IMR-90 (cell line): Measurements from ENCODE around the gene SELENOT. TPM values are rescaled to one million over a fixed set of nuclear protein-coding genes. Genes with fewer than 3 reads are reported as not detected.

Experiments
- ATAC-seq: fragments of 200-7000 bp; cut with Tn5 transposase; 2 replicates; pipeline ENCODE4 v1.9.1; 2020; ENCODE audit warnings: low read depth, mild to moderate bottlenecking, moderate library complexity
- BruUV-seq: library from RNA; stranded (reverse); fragments of 400-500 nt; replicated peaks from 2 replicates; lab custom pipeline; 2021; lab: Mats Ljungman, UMichigan
- CTCF ChIA-PET: fragments of 300-600 bp; formaldehyde crosslinking; extraction: SDS; loops from one replicate; lab custom pipeline; 2021; ENCODE audit warnings: antibody characterized with exemption; lab: Yijun Ruan, JAX
- POLR2A ChIA-PET: fragments of 300-600 bp; sonication (Branson Sonifier 250); formaldehyde crosslinking; loops from one replicate; lab custom pipeline; 2022; ENCODE audit warnings: antibody characterized with exemption; ENCODE audit not compliant: unreplicated experiment; lab: Charles Lee
- DNase-seq: peaks from one replicate; pipeline ENCODE4 v3.0.0; 2013
- H2AFZ ChIP-seq: replicated peaks from 2 replicates; pipeline ENCODE3; 2013; ENCODE audit warnings: low read length, mild to moderate bottlenecking; ENCODE audit not compliant: poor library complexity
- H2AK5ac ChIP-seq: 2 replicates; pipeline ENCODE4 v1.6.1; 2013; ENCODE audit warnings: low read depth, low read length, inconsistent platforms
- H2AK9ac ChIP-seq: replicated peaks from 2 replicates; pipeline ENCODE3; 2013; ENCODE audit warnings: mild to moderate bottlenecking, low read depth, low read length, moderate library complexity; ENCODE audit not compliant: poor library complexity
- H2BK120ac ChIP-seq: 2 replicates; pipeline ENCODE4 v1.6.1; 2013; ENCODE audit warnings: low read depth, low read length, inconsistent platforms
- H2BK15ac ChIP-seq: 3 replicates; pipeline ENCODE4 v1.6.1; 2013; ENCODE audit warnings: low read depth, low read length, inconsistent platforms
- H2BK20ac ChIP-seq: 2 replicates; pipeline ENCODE4 v1.6.1; 2013; ENCODE audit warnings: low read depth, mild to moderate bottlenecking, inconsistent platforms, low read length, moderate library complexity
- H2BK5ac ChIP-seq: 2 replicates; pipeline ENCODE4 v1.6.1; 2013; ENCODE audit warnings: mild to moderate bottlenecking, low read depth, low read length, inconsistent platforms; ENCODE audit not compliant: poor library complexity, severe bottlenecking
- H3K14ac ChIP-seq: replicated peaks from 2 replicates; pipeline ENCODE4 v1.6.1; 2013; ENCODE audit warnings: low read depth, low read length, inconsistent platforms
- H3K18ac ChIP-seq: 2 replicates; pipeline ENCODE4 v1.6.1; 2013; ENCODE audit warnings: low read depth, low read length, control low read depth
- H3K23ac ChIP-seq: 2 replicates; pipeline ENCODE4 v1.6.1; 2013; ENCODE audit warnings: low read depth, low read length, inconsistent platforms
- H3K27ac ChIP-seq: 2 replicates; pipeline ENCODE4 v1.5.1; 2013; ENCODE audit warnings: mild to moderate bottlenecking, control low read depth, low read length; ENCODE audit not compliant: insufficient read depth
- H3K27me3 ChIP-seq: 2 replicates; pipeline ENCODE4 v1.6.1; 2013; ENCODE audit warnings: low read length; ENCODE audit not compliant: control insufficient read depth, insufficient read depth
- H3K36me3 ChIP-seq: 2 replicates; pipeline ENCODE4 v1.6.1; 2013; ENCODE audit warnings: low read length, mixed read lengths; ENCODE audit not compliant: control insufficient read depth, insufficient read depth
- H3K4ac ChIP-seq: 2 replicates; pipeline ENCODE4 v1.6.1; 2013; ENCODE audit warnings: low read depth, low read length, inconsistent platforms
- H3K4me1 ChIP-seq: 2 replicates; pipeline ENCODE4 v1.6.1; 2013; ENCODE audit warnings: low read length, mixed read lengths; ENCODE audit not compliant: control insufficient read depth, insufficient read depth
- H3K4me2 ChIP-seq: 2 replicates; pipeline ENCODE4 v1.6.1; 2013; ENCODE audit warnings: low read depth, mild to moderate bottlenecking, control low read depth, low read length, moderate library complexity
- H3K4me3 ChIP-seq: 2 replicates; pipeline ENCODE4 v1.5.1; 2013; ENCODE audit warnings: low read depth, mild to moderate bottlenecking, control low read depth, low read length, moderate library complexity; ENCODE audit not compliant: insufficient read depth
- H3K56ac ChIP-seq: 2 replicates; pipeline ENCODE4 v1.6.1; 2013; ENCODE audit warnings: low read length, inconsistent platforms; ENCODE audit not compliant: insufficient read depth; ENCODE audit errors: extremely low read depth
- H3K79me1 ChIP-seq, 2 experiments: 2 replicates each; pipeline ENCODE4 v1.6.1; 2013; ENCODE audit warnings: low read length in 2 of 2, inconsistent platforms in 1 of 2, low read depth in 1 of 2
- H3K9ac ChIP-seq: 2 replicates; pipeline ENCODE4 v1.6.1; 2013; ENCODE audit warnings: low read depth, low read length, control low read depth
- H3K9me1 ChIP-seq: 2 replicates; pipeline ENCODE4 v1.6.1; 2013; ENCODE audit warnings: low read length, inconsistent platforms; ENCODE audit not compliant: insufficient read depth
- H3K9me3 ChIP-seq: 2 replicates; pipeline ENCODE4 v1.6.1; 2013; ENCODE audit warnings: low read length; ENCODE audit not compliant: control insufficient read depth, insufficient read depth
- H4K20me1 ChIP-seq: 2 replicates; pipeline ENCODE4 v1.6.1; 2013; ENCODE audit warnings: low read length, inconsistent platforms; ENCODE audit not compliant: insufficient read depth
- H4K5ac ChIP-seq: 2 replicates; pipeline ENCODE4 v1.6.1; 2013; ENCODE audit warnings: mild to moderate bottlenecking, low read depth, low read length, control low read depth
- H4K8ac ChIP-seq, 2 experiments: 2 replicates each; pipeline ENCODE4 v1.6.1; 2013; ENCODE audit warnings: low read depth in 2 of 2, low read length in 2 of 2, control low read depth in 1 of 2, inconsistent platforms in 1 of 2
- H4K91ac ChIP-seq: 2 replicates; pipeline ENCODE4 v1.6.1; 2013; ENCODE audit warnings: low read depth, low read length, inconsistent platforms; ENCODE audit not compliant: insufficient read depth
- BHLHE40 ChIP-seq: fragments of 150-350 bp; IDR thresholded peaks from 2 replicates; pipeline ENCODE4 v1.6.1; 2016; ENCODE audit warnings: mild to moderate bottlenecking, low read depth, low read length
- CEBPB ChIP-seq: IDR thresholded peaks from 2 replicates; pipeline ENCODE4 v1.6.1; 2012; ENCODE audit warnings: low read depth, low read length, improper control_type of control experiment
- ELK1 ChIP-seq: fragments of 150-350 bp; IDR thresholded peaks from 2 replicates; pipeline ENCODE4 v1.6.1; 2016; ENCODE audit warnings: low read depth, mild to moderate bottlenecking, low read length, moderate library complexity, borderline replicate concordance
- MAFK ChIP-seq: IDR thresholded peaks from 2 replicates; pipeline ENCODE4 v1.6.1; 2012; ENCODE audit warnings: low read depth, low read length, improper control_type of control experiment
- MAZ ChIP-seq: IDR thresholded peaks from 2 replicates; pipeline ENCODE4 v1.6.1; 2012; ENCODE audit warnings: low read depth, mild to moderate bottlenecking, low read length, improper control_type of control experiment, moderate library complexity, borderline replicate concordance
- MXI1 ChIP-seq: IDR thresholded peaks from 2 replicates; pipeline ENCODE4 v1.6.1; 2012; ENCODE audit warnings: low read depth, mild to moderate bottlenecking, low read length, moderate library complexity, borderline replicate concordance
- RAD21 ChIP-seq: IDR thresholded peaks from 2 replicates; pipeline ENCODE4 v1.6.1; 2012; ENCODE audit warnings: low read length, improper control_type of control experiment
- RFX5 ChIP-seq: IDR thresholded peaks from 2 replicates; pipeline ENCODE4 v1.8.0; 2012; ENCODE audit warnings: low read depth, mild to moderate bottlenecking, low read length, moderate library complexity
- SMC3 ChIP-seq: fragments of 150-350 bp; IDR thresholded peaks from 2 replicates; pipeline ENCODE4 v1.6.1; 2016; ENCODE audit warnings: low read depth, mild to moderate bottlenecking, antibody characterized with exemption, low read length, moderate library complexity
- WGBS, 2 experiments: methylation state at CpG; one replicate each; pipeline versions ENCODE4 v1.1.5 to v1.1.7; 2013; ENCODE audit warnings: missing lambda C conversion rate in 2 of 2; ENCODE audit not compliant: insufficient read length in 1 of 2; ENCODE audit errors: extremely low coverage in 2 of 2; 5-methylcytosine and 5-hydroxymethylcytosine counted together
- dilution Hi-C: fragments of 300-500 bp; cut with HindIII; formaldehyde crosslinking; loops from one replicate; pipeline ENCODE4 v1.14.3; 2018; ENCODE audit warnings: low sequenced_read_pairs; ENCODE audit not compliant: unreplicated experiment
- in situ Hi-C: fragments of 300-500 bp; cut with MboI; formaldehyde crosslinking; loops from 3 replicates; pipeline ENCODE4 v1.14.3; 2019; ENCODE audit warnings: low sequenced_read_pairs, inconsistent platforms, mixed read lengths
- intact Hi-C: fragments of 100-400 bp; cut with micrococcal nuclease; formaldehyde crosslinking; loops from 2 replicates; pipeline ENCODE4 v1.10.0; 2022
- polyA plus RNA-seq, 3 experiments: library from polyadenylated mRNA; depleted of rRNA; stranded (reverse); fragments of >200 nt; gene quantifications; 2 replicates each; pipeline ENCODE4 v1.2.3, GENCODE V29; 2012; ENCODE audit warnings: low replicate concordance in 1 of 3
- total RNA-seq: library from RNA; depleted of rRNA; stranded (reverse); fragments of >200 nt; gene quantifications from 2 replicates; pipeline ENCODE4 v1.2.3, GENCODE V29; 2012

The SELENOT gene
- total and polyA plus RNA-seq, 2 of the 4 experiments (the other 2 are of a cell fraction) = 365 to 415 TPM

- in situ Hi-C loops (no loop called here), dilution Hi-C loops (no loop called here), intact Hi-C loops (no loop called here)
- H2BK20ac ChIP-seq = no peak overlapping the region
- no peak overlapping the region for H2BK5ac ChIP-seq
- no peak overlapping the region for H3K4me2 ChIP-seq
- H3K14ac ChIP-seq = no peak overlapping the region
- no peak overlapping the region for H2AK9ac ChIP-seq
- no peak overlapping the region for H3K56ac ChIP-seq
- H3K27me3 ChIP-seq = no peaks in the 10 kb centered on the region
- H4K20me1 ChIP-seq = peaks cover 3% of the 10 kb centered on the region; the same call in 1 of the 2 replicates
- no peak overlapping the region for H3K27ac ChIP-seq
- CTCF ChIA-PET = interaction anchor here (0.6 kb wide), 1 partner anchor 133 kb away, joined by 6 read pairs; no protein-coding TSS in a partner anchor
- H3K9me3 ChIP-seq = no peaks in the 10 kb centered on the region
- H3K23ac ChIP-seq = no peak overlapping the region
- POLR2A ChIA-PET = no interaction called here
- H2BK120ac ChIP-seq = no peak overlapping the region
- TF ChIP-seq RFX5 (no peak), MAFK (no peak), SMC3 (no peak), ELK1 (no peak), CEBPB (no peak), RAD21 (no peak), MXI1 (no peak), BHLHE40 (no peak), MAZ (no peak)
- DNase-seq = no peak
- peaks cover 2 to 9% of the 10 kb centered on the region in 2 experiments; a peak in 3 of 4 replicates for H3K79me1 ChIP-seq
- no peak overlapping the region for H3K9ac ChIP-seq
- no TSS peak for BruUV-seq
- WGBS, 2 experiments = 77% methylated on average over 2 of the region's 2 CpGs; no CpG with 5 or more reads in 1 of the 2 experiments
- H3K4ac ChIP-seq = no peak overlapping the region
- no peak overlapping the region for H4K8ac ChIP-seq
- H3K36me3 ChIP-seq = peaks cover 9% of the 10 kb centered on the region
- no peak overlapping the region for H4K5ac ChIP-seq
- H2AK5ac ChIP-seq = no peak overlapping the region
- no peak overlapping the region for H3K18ac ChIP-seq
- H3K4me1 ChIP-seq = no peaks in the 10 kb centered on the region
- no peak overlapping the region for H4K91ac ChIP-seq
- H3K9me1 ChIP-seq = no peaks in the 10 kb centered on the region
- H3K4me3 ChIP-seq = no peak overlapping the region
- no peak overlapping the region for H2BK15ac ChIP-seq
- H2AFZ ChIP-seq = no peak overlapping the region
- ATAC-seq = no peak
These were observed 23.2 kb downstream of the SELENOT start for GRCh38 chr3:150626148-150626930.
